Activated naive CD8-positive, alpha-beta T cell treated with anti-CD3 and anti-CD28 coated beads, Interleukin-2, amount 50 U/mL, for 24 hours (primary cell): ENCODE data around the gene TMCC1.
"Not testable (repeated sequence)": the region's sequence is repeated elsewhere in the genome, so short reads cannot be mapped to it uniquely, and the experiment has no call there.

Experiments used
- ATAC-seq: fragments of 150-1000 bp; cut with Tn5 transposase; one replicate; pipeline ENCODE4 v1.10.0; 2021
- DNase-seq: peaks from one replicate; pipeline ENCODE4 v3.0.0; 2021
- H3K27ac Mint-ChIP-seq: one replicate; pipeline ENCODE4 v1.8.0; 2021; ENCODE audit warnings: mild to moderate bottlenecking, mixed read lengths
- H3K27me3 Mint-ChIP-seq: one replicate; pipeline ENCODE4 v1.8.0; 2021; ENCODE audit warnings: mixed read lengths
- H3K36me3 Mint-ChIP-seq: one replicate; pipeline ENCODE4 v1.8.0; 2021; ENCODE audit warnings: low read depth, mixed read lengths
- H3K4me1 Mint-ChIP-seq: one replicate; pipeline ENCODE4 v1.8.0; 2021; ENCODE audit warnings: mixed read lengths
- H3K4me3 Mint-ChIP-seq: one replicate; pipeline ENCODE4 v1.8.0; 2021; ENCODE audit warnings: mild to moderate bottlenecking, moderate library complexity, mixed read lengths
- H3K9me3 Mint-ChIP-seq: one replicate; pipeline ENCODE4 v1.8.0; 2021; ENCODE audit warnings: mixed read lengths

TMCC1 gene

DNA sequence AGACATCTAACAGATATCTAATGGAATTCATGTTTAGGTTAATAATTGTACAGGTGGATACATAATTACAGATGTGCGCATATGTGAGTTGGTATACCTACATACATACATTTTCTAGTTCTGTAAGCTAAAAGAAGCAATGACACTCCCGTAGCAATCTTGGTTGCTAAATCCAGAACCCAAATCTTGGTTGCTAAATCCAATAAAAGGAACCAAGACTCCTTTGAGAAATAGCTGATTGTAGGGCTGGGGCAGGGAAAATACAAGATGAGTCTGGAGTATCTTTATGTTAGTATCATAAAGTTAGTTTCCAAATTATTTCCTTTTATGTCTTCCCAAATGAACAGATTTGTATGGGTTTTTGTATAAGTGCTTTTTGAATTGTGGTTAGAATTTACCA lies 135.2 kb downstream of the TMCC1 start:
- peaks cover 18% of the 10 kb centered on the region for H3K9me3 Mint-ChIP-seq
- H3K36me3 Mint-ChIP-seq: peaks cover 7% of the 10 kb centered on the region
- H3K27ac Mint-ChIP-seq: no peak overlapping the region
- ATAC-seq (no peak), DNase-seq (no peak)
- no peak overlapping the region for H3K4me3 Mint-ChIP-seq
- H3K27me3 Mint-ChIP-seq: no peaks in the 10 kb centered on the region
- H3K4me1 Mint-ChIP-seq: no peaks in the 10 kb centered on the region

DNA sequence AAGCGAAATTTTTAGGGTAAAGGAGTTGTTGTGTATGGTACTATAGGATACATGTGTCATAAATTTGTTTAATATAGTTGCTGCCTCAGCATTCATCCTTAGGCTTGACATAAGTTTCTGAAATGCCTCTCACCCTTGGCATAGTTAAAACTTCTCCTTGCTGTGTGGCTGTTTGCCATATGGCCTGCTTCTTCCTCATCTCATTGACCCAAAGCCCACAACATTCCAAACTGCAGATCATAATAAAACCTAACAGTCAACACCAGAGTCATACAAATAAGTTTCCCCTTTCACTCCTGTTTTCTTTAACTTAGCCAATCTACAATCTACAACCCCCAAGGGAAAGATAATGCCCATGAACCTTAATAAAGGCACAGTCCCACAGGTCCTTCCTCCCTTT lies 136.6 kb downstream of the TMCC1 start:
- no peaks in the 10 kb centered on the region for H3K4me1 Mint-ChIP-seq
- no peak overlapping the region for H3K27ac Mint-ChIP-seq
- peaks cover 19% of the 10 kb centered on the region for H3K36me3 Mint-ChIP-seq

DNA sequence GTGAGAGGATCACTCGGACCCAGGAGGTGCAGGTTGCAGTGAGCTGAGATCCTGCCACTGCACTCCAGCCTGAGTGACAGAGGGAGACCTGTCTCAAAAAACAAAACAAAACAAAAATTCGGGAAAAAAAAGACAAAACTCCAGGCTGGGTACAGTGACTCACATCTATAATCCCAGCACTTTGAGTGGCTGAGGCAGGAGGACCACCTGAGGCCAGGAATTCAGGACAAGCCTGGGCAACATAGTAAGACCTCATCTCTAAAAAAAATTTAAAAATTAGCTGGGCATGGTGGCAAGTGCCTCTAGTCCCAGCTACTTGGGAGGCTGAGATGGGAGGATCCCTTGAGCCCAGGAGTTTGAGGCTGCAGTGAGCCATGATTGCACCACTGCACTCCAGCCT lies 142.4 kb downstream of the TMCC1 start:
- peaks cover 13% of the 10 kb centered on the region for H3K4me1 Mint-ChIP-seq
- H3K36me3 Mint-ChIP-seq: peaks cover 14% of the 10 kb centered on the region
- not testable (repeated sequence) for H3K27ac Mint-ChIP-seq, H3K4me3 Mint-ChIP-seq, ATAC-seq, DNase-seq, H3K27me3 Mint-ChIP-seq
- peaks cover 27% of the 10 kb centered on the region for H3K9me3 Mint-ChIP-seq

More for the DNA sequence above, 136.6 kb downstream of the TMCC1 start:
- Mint-ChIP-seq H3K4me3 (no peak overlapping the region), H3K27me3 (no peaks in the 10 kb centered on the region), H3K9me3 (peaks cover 27% of the 10 kb centered on the region)
- DNase-seq (no peak), ATAC-seq (no peak)

DNA sequence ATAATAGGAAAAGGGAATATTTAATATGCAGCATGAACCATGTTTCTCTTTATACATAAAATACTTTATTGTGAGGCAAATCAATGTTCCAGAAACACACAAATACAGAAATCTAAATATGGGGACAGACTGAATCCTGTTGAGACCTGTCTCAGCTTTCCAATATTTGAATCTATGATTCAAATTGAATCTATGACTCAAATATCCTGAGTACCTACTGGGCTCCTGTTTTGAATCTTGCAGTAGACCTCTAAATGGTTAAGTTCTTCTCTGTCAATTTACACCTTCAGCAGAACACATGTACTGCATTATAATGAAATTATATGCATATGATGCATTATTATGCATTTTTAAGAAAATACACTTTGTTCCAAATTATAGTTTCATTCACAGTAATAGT lies 143.8 kb downstream of the TMCC1 start:
- Mint-ChIP-seq H3K9me3 (peaks cover 21% of the 10 kb centered on the region), H3K4me3 (no peak overlapping the region), H3K27ac (no peak overlapping the region), H3K4me1 (peaks cover 13% of the 10 kb centered on the region), H3K36me3 (peaks cover 14% of the 10 kb centered on the region), H3K27me3 (no peaks in the 10 kb centered on the region)
- DNase-seq (no peak), ATAC-seq (peak; percentile 84)

DNA sequence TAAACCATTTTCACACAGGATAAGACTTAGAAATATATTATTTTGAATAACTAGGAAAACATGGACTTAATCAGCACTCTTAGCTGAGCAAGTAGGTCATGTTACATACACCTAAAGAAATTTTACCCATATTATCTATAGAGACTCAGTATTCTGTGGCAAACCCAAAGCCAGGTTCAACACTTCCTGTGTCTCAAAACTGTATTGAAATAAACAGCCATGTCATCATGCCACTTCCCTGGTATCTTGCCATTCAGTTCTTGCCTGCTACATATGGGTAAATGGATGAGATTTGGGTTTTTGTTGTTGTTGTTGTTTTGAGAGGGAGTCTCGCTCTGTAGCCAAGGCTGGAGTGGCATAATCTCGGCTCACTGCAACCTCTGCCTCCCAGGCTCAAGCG lies 145.5 kb downstream of the TMCC1 start:
- Mint-ChIP-seq H3K27ac (no peak overlapping the region), H3K4me3 (no peak overlapping the region), H3K36me3 (peaks cover 9% of the 10 kb centered on the region), H3K27me3 (no peaks in the 10 kb centered on the region), H3K4me1 (peaks cover 16% of the 10 kb centered on the region), H3K9me3 (peaks cover 6% of the 10 kb centered on the region)
- ATAC-seq (no peak), DNase-seq (no peak)

DNA sequence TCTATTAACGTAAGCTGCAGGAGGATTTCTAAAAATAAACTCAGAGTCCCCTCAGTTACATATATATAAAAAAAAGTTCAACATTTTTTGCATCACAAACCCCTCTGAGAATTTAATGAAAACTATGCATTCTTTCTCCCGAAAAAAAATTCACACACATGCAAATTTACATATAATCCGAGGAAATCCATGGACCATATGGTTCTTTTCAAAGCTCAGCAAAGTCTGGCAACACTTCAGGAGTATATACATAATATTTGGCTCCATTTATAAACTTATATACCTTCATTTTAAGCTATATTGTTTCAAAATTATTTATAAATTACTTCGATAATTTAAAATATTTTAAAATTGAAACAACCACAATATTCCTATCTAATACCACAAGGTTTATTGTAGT lies 146.4 kb downstream of the TMCC1 start:
- H3K27ac Mint-ChIP-seq: no peak overlapping the region
- H3K9me3 Mint-ChIP-seq: no peaks in the 10 kb centered on the region
- H3K27me3 Mint-ChIP-seq: no peaks in the 10 kb centered on the region

DNA sequence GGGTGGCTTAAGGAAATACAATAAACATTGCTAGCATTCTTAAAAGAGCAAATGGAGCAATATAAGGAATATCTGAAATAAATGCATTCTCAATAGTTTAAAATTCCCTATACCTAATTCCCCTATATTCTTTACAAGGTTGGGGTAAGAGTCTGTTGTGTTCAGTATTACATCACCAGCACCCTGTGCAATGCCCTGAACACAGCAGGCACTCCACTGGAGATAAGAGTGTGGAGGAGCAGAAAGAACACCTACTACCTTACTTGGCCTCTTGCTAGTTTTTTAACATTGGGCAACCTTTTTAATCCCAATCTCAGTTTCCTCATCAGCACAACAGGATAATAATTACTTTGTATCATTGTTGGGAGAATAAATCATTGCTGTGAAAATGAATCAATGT lies 146.9 kb downstream of the TMCC1 start:
- H3K36me3 Mint-ChIP-seq: no peaks in the 10 kb centered on the region
- peaks cover 30% of the 10 kb centered on the region for H3K4me1 Mint-ChIP-seq
- no peak for DNase-seq
- no peak for ATAC-seq
- no peak overlapping the region for H3K4me3 Mint-ChIP-seq
- H3K9me3 Mint-ChIP-seq: no peaks in the 10 kb centered on the region
- H3K27ac Mint-ChIP-seq: no peak overlapping the region
- H3K27me3 Mint-ChIP-seq: no peaks in the 10 kb centered on the region

More for the DNA sequence above, 146.4 kb downstream of the TMCC1 start:
- H3K4me3 Mint-ChIP-seq: no peak overlapping the region
- ATAC-seq: no peak
- H3K36me3 Mint-ChIP-seq: peaks cover 3% of the 10 kb centered on the region
- no peak for DNase-seq
- H3K4me1 Mint-ChIP-seq: peaks cover 25% of the 10 kb centered on the region

DNA sequence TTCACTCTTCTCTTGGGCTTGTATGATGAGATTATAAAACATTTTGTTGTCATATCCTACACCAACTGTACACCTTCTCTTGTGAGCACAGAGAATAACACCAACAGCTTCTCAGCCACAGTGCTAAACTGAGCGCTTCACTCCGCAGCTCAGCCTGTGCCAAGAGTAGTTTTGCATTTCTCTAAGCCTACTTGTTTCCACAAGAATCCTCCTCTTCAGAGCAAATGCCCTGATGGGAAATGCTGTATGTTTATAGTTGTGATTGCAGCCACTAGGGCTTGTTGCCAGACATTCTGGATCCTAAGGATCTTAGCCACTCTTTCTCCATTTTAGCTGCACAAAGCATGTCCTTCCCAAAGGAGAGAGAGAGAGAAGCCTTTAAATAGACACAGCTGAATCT lies 148.3 kb downstream of the TMCC1 start:
- H3K27ac Mint-ChIP-seq: no peak overlapping the region
- no peak overlapping the region for H3K4me3 Mint-ChIP-seq
- DNase-seq (no peak), ATAC-seq (no peak)
- no peaks in the 10 kb centered on the region for H3K9me3 Mint-ChIP-seq
- peaks cover 32% of the 10 kb centered on the region for H3K4me1 Mint-ChIP-seq
- no peaks in the 10 kb centered on the region for H3K36me3 Mint-ChIP-seq
- H3K27me3 Mint-ChIP-seq: no peaks in the 10 kb centered on the region

DNA sequence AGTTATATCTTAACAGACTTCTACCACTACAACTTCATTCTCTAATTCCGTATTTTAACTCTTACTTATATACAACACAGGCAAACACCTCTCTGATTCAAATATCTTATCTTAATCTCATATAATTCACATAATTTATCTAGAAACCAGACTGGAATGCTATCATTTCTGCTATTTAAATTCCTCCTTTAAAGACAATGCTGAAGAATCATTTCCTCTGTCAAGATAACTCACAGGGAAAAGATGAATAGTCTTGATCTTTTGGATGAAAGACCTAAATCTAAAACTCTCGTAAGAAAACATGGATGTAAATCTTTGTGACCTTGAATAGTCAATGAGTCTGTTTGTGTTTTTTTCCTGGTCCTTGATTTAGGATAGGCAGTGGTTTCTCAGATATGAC lies 151.7 kb downstream of the TMCC1 start:
- no peaks in the 10 kb centered on the region for H3K27me3 Mint-ChIP-seq
- no peak overlapping the region for H3K4me3 Mint-ChIP-seq
- H3K9me3 Mint-ChIP-seq: no peaks in the 10 kb centered on the region
- peaks cover 19% of the 10 kb centered on the region for H3K4me1 Mint-ChIP-seq
- H3K27ac Mint-ChIP-seq: no peak overlapping the region
- DNase-seq (no peak), ATAC-seq (no peak)
- H3K36me3 Mint-ChIP-seq: peaks cover 2% of the 10 kb centered on the region

DNA sequence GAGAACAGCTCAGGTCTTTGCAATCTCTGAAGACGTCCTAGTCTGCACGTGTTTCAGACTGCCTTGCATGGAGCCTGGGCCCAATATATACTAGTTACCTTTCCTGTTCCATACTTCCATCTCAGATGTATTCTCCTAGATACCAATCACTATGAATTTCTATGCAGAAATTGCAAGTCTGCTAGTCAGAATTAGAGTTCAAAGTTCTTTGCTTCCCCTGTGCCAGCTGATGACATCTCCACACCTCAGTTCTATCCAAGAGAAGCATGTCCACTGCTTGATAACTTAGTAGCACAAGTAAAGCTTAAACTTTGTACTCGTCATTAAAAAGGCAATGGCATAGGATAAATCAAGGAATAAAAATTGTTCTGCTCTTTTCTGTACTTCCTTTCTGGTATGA lies 153.4 kb downstream of the TMCC1 start:
- H3K4me1 Mint-ChIP-seq: peaks cover 19% of the 10 kb centered on the region
- H3K4me3 Mint-ChIP-seq: no peak overlapping the region
- peaks cover 2% of the 10 kb centered on the region for H3K36me3 Mint-ChIP-seq
- H3K27me3 Mint-ChIP-seq: no peaks in the 10 kb centered on the region
- DNase-seq: no peak
- no peaks in the 10 kb centered on the region for H3K9me3 Mint-ChIP-seq
- ATAC-seq: no peak
- H3K27ac Mint-ChIP-seq: no peak overlapping the region

DNA sequence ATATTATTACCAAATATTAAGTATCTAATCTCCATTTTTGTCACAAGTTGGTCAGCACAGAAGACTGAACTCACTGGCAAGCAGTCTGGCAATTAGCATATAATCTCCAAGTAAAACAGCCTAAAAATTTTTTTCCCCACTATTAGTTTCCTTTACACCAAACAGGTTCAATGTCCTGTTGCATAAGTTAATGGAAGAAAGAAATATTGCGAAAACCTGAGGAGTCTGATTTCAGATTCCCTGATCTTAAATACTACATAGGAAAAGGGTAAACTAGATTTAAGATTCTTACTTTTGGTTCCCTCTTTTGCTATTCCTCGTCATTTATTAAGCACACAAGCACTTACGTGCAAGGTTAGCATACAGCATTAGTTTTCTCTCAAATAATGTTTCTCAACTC lies 153.9 kb downstream of the TMCC1 start:
- H3K9me3 Mint-ChIP-seq: no peaks in the 10 kb centered on the region
- DNase-seq (no peak), ATAC-seq (no peak)
- H3K36me3 Mint-ChIP-seq: peaks cover 2% of the 10 kb centered on the region
- H3K27me3 Mint-ChIP-seq: no peaks in the 10 kb centered on the region
- H3K4me1 Mint-ChIP-seq: peaks cover 19% of the 10 kb centered on the region
- H3K27ac Mint-ChIP-seq: no peak overlapping the region
- H3K4me3 Mint-ChIP-seq: no peak overlapping the region

DNA sequence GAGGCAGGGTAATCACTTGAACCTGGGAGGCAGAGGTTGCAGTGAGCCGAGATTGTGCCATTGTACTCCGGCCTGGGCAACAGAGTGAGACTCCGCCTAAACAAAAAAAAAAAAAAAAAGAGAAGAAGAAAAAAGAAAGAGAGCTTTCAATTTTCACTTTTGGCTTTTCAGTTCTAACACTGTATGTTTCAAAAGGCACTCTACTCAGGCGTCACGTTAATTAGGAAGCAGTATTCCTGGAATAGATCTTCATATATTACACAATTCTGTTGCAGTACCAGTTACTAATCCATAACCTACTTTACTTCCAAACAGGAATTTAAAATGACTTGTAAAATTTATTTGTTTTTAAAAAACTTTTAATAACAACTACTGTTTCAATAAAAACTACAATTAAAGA lies 155.3 kb downstream of the TMCC1 start:
- ATAC-seq: no peak
- Mint-ChIP-seq H3K9me3 (no peaks in the 10 kb centered on the region), H3K4me1 (peaks cover 17% of the 10 kb centered on the region), H3K4me3 (no peak overlapping the region), H3K27ac (no peak overlapping the region), H3K36me3 (peaks cover 2% of the 10 kb centered on the region), H3K27me3 (no peaks in the 10 kb centered on the region)
- DNase-seq: no peak

DNA sequence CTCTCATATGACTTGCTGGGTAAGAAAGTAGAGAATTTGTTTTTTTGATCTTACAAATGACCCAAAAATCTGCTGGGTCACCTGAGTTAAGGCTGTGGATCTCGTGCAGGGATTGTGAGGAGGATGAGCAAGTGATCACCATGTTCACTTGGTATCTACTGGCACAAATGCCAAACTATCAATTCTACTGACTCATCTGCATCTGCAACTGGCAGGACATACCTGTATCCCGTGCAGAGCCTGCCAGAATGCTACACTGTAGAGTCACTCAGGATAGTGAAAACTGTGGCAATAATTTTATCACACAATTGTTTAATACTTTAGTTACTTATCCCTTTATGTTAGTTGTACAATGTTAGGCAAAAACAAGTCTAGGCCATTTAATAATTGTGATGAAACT lies 157.4 kb downstream of the TMCC1 start:
- peaks cover 2% of the 10 kb centered on the region for H3K36me3 Mint-ChIP-seq
- H3K4me1 Mint-ChIP-seq: no peaks in the 10 kb centered on the region
- no peak overlapping the region for H3K27ac Mint-ChIP-seq
- ATAC-seq (no peak), DNase-seq (no peak)
- no peaks in the 10 kb centered on the region for H3K27me3 Mint-ChIP-seq
- no peak overlapping the region for H3K4me3 Mint-ChIP-seq
- no peaks in the 10 kb centered on the region for H3K9me3 Mint-ChIP-seq

DNA sequence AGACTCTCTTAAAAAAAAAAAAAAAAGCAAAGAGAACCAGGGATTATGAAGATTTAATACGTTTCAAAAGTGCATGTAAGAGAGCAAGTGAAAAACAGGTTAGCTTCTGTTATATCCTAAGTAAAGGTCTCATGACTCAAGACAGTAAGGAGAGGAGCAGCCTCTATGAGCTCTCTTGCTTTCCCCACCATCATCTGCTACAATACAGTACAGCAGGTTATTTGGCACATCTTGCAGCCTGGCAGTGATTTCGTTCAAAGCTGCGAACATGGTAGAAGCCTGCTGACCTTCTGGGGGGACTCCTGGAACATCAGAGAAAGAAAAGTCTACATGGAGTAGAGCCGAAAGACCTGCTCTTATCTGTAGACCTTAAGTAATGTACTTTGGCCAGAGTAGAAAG lies 157.9 kb downstream of the TMCC1 start:
- Mint-ChIP-seq H3K27me3 (no peaks in the 10 kb centered on the region), H3K27ac (no peak overlapping the region), H3K36me3 (peaks cover 2% of the 10 kb centered on the region), H3K9me3 (no peaks in the 10 kb centered on the region), H3K4me3 (no peak overlapping the region), H3K4me1 (no peaks in the 10 kb centered on the region)
- ATAC-seq (no peak), DNase-seq (no peak)

DNA sequence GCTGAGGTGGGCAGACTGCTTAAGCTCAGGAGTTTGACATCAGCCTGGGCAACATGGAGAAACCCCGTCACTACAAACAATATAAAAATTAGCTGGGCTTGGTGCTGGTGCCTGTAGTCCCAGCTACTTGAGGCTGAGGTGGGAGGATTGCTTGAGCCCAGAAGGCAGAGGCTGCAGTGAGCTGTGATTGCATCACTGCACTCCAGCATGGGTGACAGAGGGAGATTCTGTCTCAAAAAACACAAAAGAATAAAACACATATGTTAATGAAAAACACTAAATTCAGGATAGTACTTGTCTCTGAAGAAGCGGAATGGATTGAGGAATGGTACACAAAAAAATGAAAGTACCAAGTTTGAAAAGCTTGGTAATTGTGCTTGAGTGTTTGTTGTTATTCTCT lies 159.1 kb downstream of the TMCC1 start:
- no peaks in the 10 kb centered on the region for H3K4me1 Mint-ChIP-seq

DNA sequence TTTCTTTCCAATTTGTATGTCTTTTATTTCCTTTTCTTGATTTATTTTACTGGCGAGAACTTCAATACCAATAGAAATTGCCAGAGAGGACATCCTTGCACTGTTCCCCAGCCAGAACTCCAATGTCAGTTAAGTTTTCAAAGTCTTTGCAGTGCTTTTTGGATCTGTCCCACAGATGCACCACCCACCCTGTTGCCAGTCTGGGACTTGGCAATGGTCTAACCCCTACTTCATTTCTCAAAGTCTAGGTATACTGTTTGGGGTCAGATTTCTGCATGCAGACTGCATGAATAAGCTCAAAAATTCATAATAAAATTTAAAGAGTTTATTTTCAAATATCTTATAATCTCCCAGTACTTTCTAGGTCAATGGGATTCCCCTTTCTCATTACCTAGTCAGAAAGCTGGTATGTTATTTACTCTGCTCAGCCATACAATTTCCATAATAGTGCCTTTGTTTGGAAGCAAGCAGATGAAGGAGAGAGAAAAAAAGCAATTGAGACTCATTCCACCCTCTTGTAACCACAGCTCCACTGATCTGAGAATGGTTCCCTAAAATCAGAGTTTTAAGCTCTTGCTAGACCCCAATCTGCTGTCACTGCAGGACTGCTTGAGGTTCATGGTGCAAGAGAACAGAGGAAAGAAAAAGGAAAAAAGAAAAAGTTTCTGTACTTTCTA lies 161.2 kb downstream of the TMCC1 start:
- Mint-ChIP-seq H3K4me1 (no peaks in the 10 kb centered on the region), H3K27ac (no peak overlapping the region), H3K36me3 (no peaks in the 10 kb centered on the region), H3K9me3 (no peaks in the 10 kb centered on the region), H3K27me3 (no peaks in the 10 kb centered on the region), H3K4me3 (no peak overlapping the region)
- ATAC-seq (no peak), DNase-seq (no peak)

More for the DNA sequence above, 159.1 kb downstream of the TMCC1 start:
- Mint-ChIP-seq H3K27ac (no peak overlapping the region), H3K4me3 (no peak overlapping the region), H3K27me3 (no peaks in the 10 kb centered on the region), H3K9me3 (no peaks in the 10 kb centered on the region), H3K36me3 (peaks cover 2% of the 10 kb centered on the region)
- DNase-seq (no peak), ATAC-seq (no peak)
